SH-SY5Y (cell line): ENCODE results near the gene CHSY3.

Experiments used
- GATA2 ChIP-seq: IDR thresholded peaks from 2 replicates; pipeline ENCODE4 v1.6.1; 2011; ENCODE audit warnings: mild to moderate bottlenecking, low read depth, low read length
- GATA3 ChIP-seq: IDR thresholded peaks from 2 replicates; pipeline ENCODE4 v1.6.1; 2011; ENCODE audit warnings: low read depth, mild to moderate bottlenecking, low read length, moderate library complexity

GRCh38 chr5:129960831-129961230 lies 56.6 kb downstream of the CHSY3 start:
- TF ChIP-seq GATA2 (no peak), GATA3 (no peak)
